SK-N-SH (cell line): ENCODE data around the gene KRTAP5-4. TPM values are rescaled to one million over a fixed set of nuclear protein-coding genes. Genes with fewer than 3 reads are reported as not detected.

Experiments used
- CTCF ChIA-PET: fragments of 300-600, 350-600 bp; formaldehyde crosslinking; extraction: SDS; loops from one replicate; lab custom pipeline; 2021; lab: Yijun Ruan, JAX
- POLR2A ChIA-PET: fragments of 350-600 bp; sonication (Branson Sonifier 250); formaldehyde crosslinking; extraction: SDS; loops from one replicate; lab custom pipeline; 2020; ENCODE audit warnings: antibody characterized with exemption, inconsistent platforms; lab: Yijun Ruan, JAX
- DNase-seq: peaks from one replicate; pipeline ENCODE4 v3.0.0; 2012
- H2AFZ ChIP-seq: fragments of 200-600 bp; sonication (generic); 2 replicates; pipeline ENCODE4 v1.8.1; 2016; ENCODE audit warnings: antibody characterized with exemption, mild to moderate bottlenecking, low read depth
- H3F3A ChIP-seq: fragments of 200-600 bp; sonication (generic); replicated peaks from 2 replicates; pipeline ENCODE3; 2016; ENCODE audit warnings: antibody characterized with exemption, mild to moderate bottlenecking; ENCODE audit not compliant: insufficient read depth
- H3K27ac ChIP-seq, 2 experiments: fragments of 200-500 bp in 1 of 2; fragments of 200-600 bp in 1 of 2; sonication (Bioruptor generic) in 1 of 2; sonication (generic), shearing (Covaris generic) in 1 of 2; 2 replicates each; pipeline versions ENCODE4 v1.5.1 to v1.6.1; 2014 to 2016; ENCODE audit warnings: low read depth in 2 of 2, inconsistent platforms in 1 of 2, low read length in 1 of 2, mild to moderate bottlenecking in 1 of 2, mixed read lengths in 1 of 2
- H3K27me3 ChIP-seq: fragments of 200-600 bp; sonication (generic), shearing (Covaris generic); 2 replicates; pipeline ENCODE4 v1.6.1; 2016; ENCODE audit warnings: mixed run types; ENCODE audit not compliant: insufficient read depth
- H3K36me3 ChIP-seq, 2 experiments: fragments of 200-500 bp in 1 of 2; fragments of 200-600 bp in 1 of 2; sonication (Bioruptor generic) in 1 of 2; sonication (generic) in 1 of 2; replicated peaks in 1 of 2; 2 replicates each; pipeline versions ENCODE3 to v1.5.1; 2014 to 2016; ENCODE audit warnings: low read length in 1 of 2, mild to moderate bottlenecking in 1 of 2; ENCODE audit not compliant: insufficient read depth in 2 of 2, control insufficient read depth in 1 of 2
- H3K4me1 ChIP-seq, 2 experiments: fragments of 200-500 bp in 1 of 2; fragments of 200-600 bp in 1 of 2; sonication (Bioruptor generic) in 1 of 2; sonication (generic), shearing (Covaris generic) in 1 of 2; 2 replicates each; pipeline versions ENCODE4 v1.5.1 to v1.6.1; 2014 to 2016; ENCODE audit warnings: low read depth in 1 of 2, low read length in 1 of 2, mixed run types in 1 of 2; ENCODE audit not compliant: insufficient read depth in 2 of 2, control insufficient read depth in 1 of 2
- H3K4me2 ChIP-seq: fragments of 200-600 bp; sonication (generic), shearing (Covaris generic); 2 replicates; pipeline ENCODE4 v1.6.1; 2017; ENCODE audit warnings: mixed run types
- H3K4me3 ChIP-seq, 2 experiments: fragments of 200-500 bp in 1 of 2; fragments of 200-600 bp in 1 of 2; sonication (Bioruptor generic) in 1 of 2; sonication (generic), shearing (Covaris generic) in 1 of 2; 2 replicates each; pipeline versions ENCODE4 v1.5.1 to v1.8.1; 2014 to 2016; ENCODE audit warnings: low read depth in 2 of 2, inconsistent platforms in 1 of 2, low read length in 1 of 2, mild to moderate bottlenecking in 1 of 2, mixed read lengths in 1 of 2, moderate library complexity in 1 of 2
- H3K79me2 ChIP-seq: fragments of 200-600 bp; sonication (generic); 2 replicates; pipeline ENCODE4 v1.8.1; 2017; ENCODE audit warnings: mild to moderate bottlenecking; ENCODE audit not compliant: insufficient read depth
- H3K9ac ChIP-seq: fragments of 200-600 bp; sonication (generic); 2 replicates; pipeline ENCODE4 v1.6.1; 2017; ENCODE audit warnings: mixed run types
- H3K9me2 ChIP-seq: fragments of 200-600 bp; sonication (generic); 2 replicates; pipeline ENCODE4 v1.6.1; 2017; ENCODE audit warnings: mixed run types
- H3K9me3 ChIP-seq: fragments of 200-600 bp; sonication (generic); 2 replicates; pipeline ENCODE4 v1.6.1; 2017; ENCODE audit warnings: mixed run types, mild to moderate bottlenecking, moderate library complexity
- H4K20me1 ChIP-seq: fragments of 200-600 bp; sonication (generic); 2 replicates; pipeline ENCODE4 v1.6.1; 2017; ENCODE audit warnings: mild to moderate bottlenecking, mixed run types; ENCODE audit not compliant: insufficient read depth
- CHD2 ChIP-seq: fragments of 150-350 bp; IDR thresholded peaks from 2 replicates; pipeline ENCODE4 v1.6.1; 2018; ENCODE audit warnings: low read length; ENCODE audit not compliant: partially characterized antibody
- ELF1 ChIP-seq: IDR thresholded peaks from 2 replicates; pipeline ENCODE4 v1.4.0; 2012
- EP300 ChIP-seq, 2 experiments: IDR thresholded peaks; 2 replicates each; pipeline versions ENCODE4 v1.4.0 to v1.6.1; 2012; ENCODE audit warnings: borderline replicate concordance in 1 of 2, low read depth in 1 of 2, low read length in 1 of 2
- EZH2phosphoT487 ChIP-seq: fragments of 200-600 bp; sonication (generic); IDR thresholded peaks from 2 replicates; pipeline ENCODE4 v1.6.1; 2017; ENCODE audit warnings: low read depth, mixed run types, mild to moderate bottlenecking, antibody characterized with exemption, moderate library complexity, borderline replicate concordance
- FOSL2 ChIP-seq: IDR thresholded peaks from 2 replicates; pipeline ENCODE4 v1.4.0; 2012; ENCODE audit warnings: low read depth, mild to moderate bottlenecking, moderate library complexity, borderline replicate concordance
- FOXJ3 ChIP-seq: sonication (generic); formaldehyde crosslinking; IDR thresholded peaks from 2 replicates; pipeline ENCODE4 v1.5.1; 2020; ENCODE audit warnings: mild to moderate bottlenecking, missing genetic modification reagents
- GABPA ChIP-seq: IDR thresholded peaks from 2 replicates; pipeline ENCODE4 v1.4.0; 2012; ENCODE audit warnings: low read depth, mild to moderate bottlenecking
- GATA2 ChIP-seq: sonication (generic); formaldehyde crosslinking; IDR thresholded peaks from 2 replicates; pipeline ENCODE4 v1.5.0; 2020; ENCODE audit warnings: mild to moderate bottlenecking, missing genetic modification reagents
- JUND ChIP-seq: IDR thresholded peaks from 2 replicates; pipeline ENCODE4 v1.4.0; 2012
- MEF2A ChIP-seq: IDR thresholded peaks from 2 replicates; pipeline ENCODE4 v1.4.0; 2012; ENCODE audit warnings: low read depth, borderline replicate concordance
- NFIC ChIP-seq: IDR thresholded peaks from 2 replicates; pipeline ENCODE4 v1.4.0; 2012; ENCODE audit warnings: borderline replicate concordance
- NRF1 ChIP-seq: IDR thresholded peaks from 2 replicates; pipeline ENCODE4 v1.6.1; 2012; ENCODE audit warnings: low read depth, mild to moderate bottlenecking, low read length
- POLR2AphosphoS5 ChIP-seq: IDR thresholded peaks from 2 replicates; pipeline ENCODE4 v1.6.1; 2012; ENCODE audit warnings: low read depth, low read length
- RAD21 ChIP-seq: IDR thresholded peaks from 2 replicates; pipeline ENCODE4 v1.6.1; 2012; ENCODE audit warnings: mild to moderate bottlenecking, low read length
- RFX5 ChIP-seq: IDR thresholded peaks from 2 replicates; pipeline ENCODE4 v1.6.1; 2012; ENCODE audit warnings: mild to moderate bottlenecking, improper control_type of control experiment, low read length
- SMC3 ChIP-seq: IDR thresholded peaks from 2 replicates; pipeline ENCODE4 v1.6.1; 2012; ENCODE audit warnings: low read depth, low read length, improper control_type of control experiment
- TEAD4 ChIP-seq: IDR thresholded peaks from 2 replicates; pipeline ENCODE4 v1.4.0; 2012; ENCODE audit warnings: mild to moderate bottlenecking, borderline replicate concordance; ENCODE audit not compliant: insufficient read depth
- YY1 ChIP-seq: IDR thresholded peaks from 2 replicates; pipeline ENCODE4 v1.4.0; 2012; ENCODE audit warnings: low read depth, mild to moderate bottlenecking
- WGBS: methylation state at CpG from one replicate; pipeline ENCODE4 v1.1.6; 2017; ENCODE audit warnings: low lambda C conversion rate; 5-methylcytosine and 5-hydroxymethylcytosine counted together
- polyA plus RNA-seq, 3 experiments: library from polyadenylated mRNA; depleted of rRNA; stranded (reverse); fragments of >200 nt; gene quantifications; 2 replicates each; pipeline ENCODE4 v1.2.3, GENCODE V29; 2012
- TF ChIP-seq, protein P1 (sequence below): IDR thresholded peaks from 2 replicates; pipeline ENCODE4 v1.4.0; 2012; ENCODE audit warnings: low read depth, borderline replicate concordance
- TF ChIP-seq, protein P2 (sequence below): IDR thresholded peaks from 2 replicates; pipeline ENCODE4 v1.6.1; 2012; ENCODE audit warnings: mild to moderate bottlenecking, low read depth, low read length, moderate library complexity
- TF ChIP-seq, protein P3 (sequence below): fragments of 150-350 bp; IDR thresholded peaks from 2 replicates; pipeline ENCODE4 v1.6.1; 2017; ENCODE audit warnings: antibody characterized with exemption, low read length, low read depth, borderline replicate concordance

Gene KRTAP5-4
- polyA plus RNA-seq, 1 of the 3 experiments (the other 2 are of a cell fraction): not detected

DNA sequence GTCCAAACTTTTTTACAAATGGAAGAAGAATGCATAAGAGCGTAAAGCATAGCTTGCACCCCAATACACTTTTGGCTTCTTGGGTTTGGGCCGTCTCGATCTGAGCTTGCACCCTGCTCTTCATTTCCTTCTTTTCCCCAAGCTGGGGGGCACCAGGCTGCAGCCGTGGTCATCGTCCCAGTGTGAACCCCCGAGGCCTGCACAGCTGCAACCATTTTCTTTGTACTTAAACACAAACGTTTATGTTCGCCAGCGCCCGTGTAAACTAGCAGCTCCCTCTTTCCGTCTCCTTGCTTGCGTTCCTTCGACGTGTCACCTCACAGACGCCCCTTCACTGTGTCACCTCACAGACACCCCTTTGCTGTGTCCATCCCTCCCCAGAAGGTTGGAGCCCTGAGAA, 17.7 kb upstream of the KRTAP5-4 start:
- ChIA-PET CTCF (interaction anchor here (0.7 to 9.8 kb wide), 38 partner anchors 8 to 519 kb away, joined by 3 to 143 read pairs (median 5); partner anchors contain the start of genes KRTAP5-5, SYT8 and TNNI2), POLR2A (interaction anchor here (0.6 to 1.8 kb wide), 6 partner anchors 9 to 881 kb away, joined by 3 to 7 read pairs (median 4); no protein-coding TSS in a partner anchor)
- peaks cover 0 to 25% of the 10 kb centered on the region in 2 experiments; a peak in 1 of 4 replicates for H3K4me1 ChIP-seq
- DNase-seq: no peak
- H3K9me3 ChIP-seq: no peaks in the 10 kb centered on the region
- peak overlapping the region; percentile 74; the same call in 1 of the 2 replicates for H3K4me2 ChIP-seq
- 36% methylated on average over 15 of the region's 15 CpGs for WGBS
- no peaks in the 10 kb centered on the region for H3K36me3 ChIP-seq
- H2AFZ ChIP-seq: no peak overlapping the region
- no peaks in the 10 kb centered on the region for H3K27me3 ChIP-seq
- no peaks in the 10 kb centered on the region for H3F3A ChIP-seq
- no peak overlapping the region for H3K9ac ChIP-seq
- no peaks in the 10 kb centered on the region for H3K79me2 ChIP-seq
- no peak overlapping the region for H3K4me3 ChIP-seq
- peak overlapping the region in 1 of 2 experiments; percentile 76; a peak in 2 of 4 replicates for H3K27ac ChIP-seq
- H4K20me1 ChIP-seq: no peaks in the 10 kb centered on the region
- TF ChIP-seq JUND: no peak
- TF ChIP-seq CHD2: no peak
- no peaks in the 10 kb centered on the region for H3K9me2 ChIP-seq

DNA sequence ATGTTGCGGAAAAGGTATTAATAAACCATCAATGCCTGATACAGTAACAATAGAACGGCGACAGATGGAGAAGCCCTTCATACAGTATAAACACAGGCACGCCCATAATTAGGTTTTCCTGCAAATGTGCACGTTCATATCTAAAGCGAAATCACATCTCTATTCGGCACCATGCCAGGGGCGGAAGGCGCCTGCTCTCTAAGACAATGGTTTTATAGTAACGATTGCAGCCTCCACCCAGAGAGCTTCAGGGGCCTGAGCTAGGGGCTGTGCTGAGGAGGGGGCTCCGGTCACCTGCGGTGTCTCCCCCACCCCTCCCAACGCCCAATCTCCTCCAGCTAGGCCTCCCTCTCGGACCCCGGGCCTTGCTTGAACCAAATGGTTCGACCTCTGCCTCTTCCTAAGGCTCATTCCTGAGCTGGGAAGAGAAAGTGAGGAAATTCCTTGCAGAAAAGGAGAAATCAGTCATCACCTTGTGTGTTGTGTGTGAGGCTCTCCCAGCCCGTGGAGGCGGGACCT, 17.2 kb upstream of the KRTAP5-4 start:
- Histone ChIP-seq H3K9me2 (no peaks in the 10 kb centered on the region), H3F3A (no peaks in the 10 kb centered on the region), H3K79me2 (no peaks in the 10 kb centered on the region), H3K4me1 (peaks cover 0 to 25% of the 10 kb centered on the region in 2 experiments; a peak in 1 of 4 replicates), H3K27ac (peak overlapping the region in 1 of 2 experiments; percentile 76; a peak in 2 of 4 replicates), H3K36me3 (no peaks in the 10 kb centered on the region), H3K4me2 (peak overlapping the region; percentile 74), H3K4me3 (peak overlapping the region; percentile 1 to 19; a peak in 2 of 4 replicates), H2AFZ (no peak overlapping the region), H3K27me3 (no peaks in the 10 kb centered on the region; the same call in 1 of the 2 replicates), H3K9me3 (no peaks in the 10 kb centered on the region), H4K20me1 (no peaks in the 10 kb centered on the region), H3K9ac (no peak overlapping the region)
- ChIA-PET CTCF (interaction anchor here (0.8 to 9.8 kb wide), 32 partner anchors 8 to 519 kb away, joined by 3 to 143 read pairs (median 5); partner anchors contain the start of genes KRTAP5-5, SYT8 and TNNI2), POLR2A (interaction anchor here (0.6 to 1.8 kb wide), 6 partner anchors 8 to 881 kb away, joined by 3 to 7 read pairs (median 4); no protein-coding TSS in a partner anchor)
- 14% methylated on average over 15 of the region's 18 CpGs for WGBS
- peak; percentile 86 for DNase-seq
- TF ChIP-seq YY1: no peak
- TF ChIP-seq CHD2: peak; percentile 70
- no peak for TF ChIP-seq NRF1
- peak; percentile 95 for TF ChIP-seq GATA2 (CRISPR knock-in tag)
- no peak for TF ChIP-seq SMC3
- no peak for TF ChIP-seq ELF1
- TF ChIP-seq EZH2phosphoT487: no peak
- TF ChIP-seq, protein P1, sequence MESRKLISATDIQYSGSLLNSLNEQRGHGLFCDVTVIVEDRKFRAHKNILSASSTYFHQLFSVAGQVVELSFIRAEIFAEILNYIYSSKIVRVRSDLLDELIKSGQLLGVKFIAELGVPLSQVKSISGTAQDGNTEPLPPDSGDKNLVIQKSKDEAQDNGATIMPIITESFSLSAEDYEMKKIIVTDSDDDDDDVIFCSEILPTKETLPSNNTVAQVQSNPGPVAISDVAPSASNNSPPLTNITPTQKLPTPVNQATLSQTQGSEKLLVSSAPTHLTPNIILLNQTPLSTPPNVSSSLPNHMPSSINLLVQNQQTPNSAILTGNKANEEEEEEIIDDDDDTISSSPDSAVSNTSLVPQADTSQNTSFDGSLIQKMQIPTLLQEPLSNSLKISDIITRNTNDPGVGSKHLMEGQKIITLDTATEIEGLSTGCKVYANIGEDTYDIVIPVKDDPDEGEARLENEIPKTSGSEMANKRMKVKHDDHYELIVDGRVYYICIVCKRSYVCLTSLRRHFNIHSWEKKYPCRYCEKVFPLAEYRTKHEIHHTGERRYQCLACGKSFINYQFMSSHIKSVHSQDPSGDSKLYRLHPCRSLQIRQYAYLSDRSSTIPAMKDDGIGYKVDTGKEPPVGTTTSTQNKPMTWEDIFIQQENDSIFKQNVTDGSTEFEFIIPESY: no peak
- no peak for TF ChIP-seq FOSL2
- TF ChIP-seq FOXJ3: peak; percentile 95
- TF ChIP-seq RFX5: no peak
- peak; percentile 26; the same call in 1 of the 2 replicates for TF ChIP-seq NFIC
- TF ChIP-seq, protein P2, sequence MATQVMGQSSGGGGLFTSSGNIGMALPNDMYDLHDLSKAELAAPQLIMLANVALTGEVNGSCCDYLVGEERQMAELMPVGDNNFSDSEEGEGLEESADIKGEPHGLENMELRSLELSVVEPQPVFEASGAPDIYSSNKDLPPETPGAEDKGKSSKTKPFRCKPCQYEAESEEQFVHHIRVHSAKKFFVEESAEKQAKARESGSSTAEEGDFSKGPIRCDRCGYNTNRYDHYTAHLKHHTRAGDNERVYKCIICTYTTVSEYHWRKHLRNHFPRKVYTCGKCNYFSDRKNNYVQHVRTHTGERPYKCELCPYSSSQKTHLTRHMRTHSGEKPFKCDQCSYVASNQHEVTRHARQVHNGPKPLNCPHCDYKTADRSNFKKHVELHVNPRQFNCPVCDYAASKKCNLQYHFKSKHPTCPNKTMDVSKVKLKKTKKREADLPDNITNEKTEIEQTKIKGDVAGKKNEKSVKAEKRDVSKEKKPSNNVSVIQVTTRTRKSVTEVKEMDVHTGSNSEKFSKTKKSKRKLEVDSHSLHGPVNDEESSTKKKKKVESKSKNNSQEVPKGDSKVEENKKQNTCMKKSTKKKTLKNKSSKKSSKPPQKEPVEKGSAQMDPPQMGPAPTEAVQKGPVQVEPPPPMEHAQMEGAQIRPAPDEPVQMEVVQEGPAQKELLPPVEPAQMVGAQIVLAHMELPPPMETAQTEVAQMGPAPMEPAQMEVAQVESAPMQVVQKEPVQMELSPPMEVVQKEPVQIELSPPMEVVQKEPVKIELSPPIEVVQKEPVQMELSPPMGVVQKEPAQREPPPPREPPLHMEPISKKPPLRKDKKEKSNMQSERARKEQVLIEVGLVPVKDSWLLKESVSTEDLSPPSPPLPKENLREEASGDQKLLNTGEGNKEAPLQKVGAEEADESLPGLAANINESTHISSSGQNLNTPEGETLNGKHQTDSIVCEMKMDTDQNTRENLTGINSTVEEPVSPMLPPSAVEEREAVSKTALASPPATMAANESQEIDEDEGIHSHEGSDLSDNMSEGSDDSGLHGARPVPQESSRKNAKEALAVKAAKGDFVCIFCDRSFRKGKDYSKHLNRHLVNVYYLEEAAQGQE: no peak
- TF ChIP-seq EP300 (IDR thresholded peaks at IDR 0.05; ENCODE audit: borderline replicate concordance in 1 of 2, low read depth in 1 of 2, low read length in 1 of 2): peak in 1 of 2 experiments; percentile 83; a peak in 2 of 4 replicates
- no peak for TF ChIP-seq POLR2AphosphoS5
- TF ChIP-seq RAD21: no peak
- no peak for TF ChIP-seq JUND
- TF ChIP-seq TEAD4: no peak
- TF ChIP-seq, protein P3, sequence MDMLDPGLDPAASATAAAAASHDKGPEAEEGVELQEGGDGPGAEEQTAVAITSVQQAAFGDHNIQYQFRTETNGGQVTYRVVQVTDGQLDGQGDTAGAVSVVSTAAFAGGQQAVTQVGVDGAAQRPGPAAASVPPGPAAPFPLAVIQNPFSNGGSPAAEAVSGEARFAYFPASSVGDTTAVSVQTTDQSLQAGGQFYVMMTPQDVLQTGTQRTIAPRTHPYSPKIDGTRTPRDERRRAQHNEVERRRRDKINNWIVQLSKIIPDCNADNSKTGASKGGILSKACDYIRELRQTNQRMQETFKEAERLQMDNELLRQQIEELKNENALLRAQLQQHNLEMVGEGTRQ: no peak
- TF ChIP-seq GABPA: no peak
- no peak for TF ChIP-seq MEF2A
